HG03558 (cell line): ENCODE results near the gene OCA2.
"Not testable (repeated sequence)": the region's sequence is repeated elsewhere in the genome, so short reads cannot be mapped to it uniquely, and the experiment has no call there.

Source experiments
- ATAC-seq: cut with Tn5 transposase; IDR thresholded peaks from one replicate; pipeline ENCODE4 v1.9.1; 2021; ENCODE audit warnings: moderate number of reproducible peaks; ENCODE audit not compliant: unreplicated experiment; ENCODE audit errors: extremely low read depth

The OCA2 gene

GRCh38 chr15:27865323-27865922 is 233.7 kb downstream of the OCA2 start:
- ATAC-seq, result no peak

- no peak for ATAC-seq
Measured at GRCh38 chr15:27864719-27865118, 234.4 kb downstream of the OCA2 start.

GRCh38 chr15:27864086-27864485 is 235.0 kb downstream of the OCA2 start:
- no peak for ATAC-seq

GRCh38 chr15:27863000-27863399 is 236.1 kb downstream of the OCA2 start:
- no peak for ATAC-seq

- no peak for ATAC-seq
Measured at GRCh38 chr15:27861171-27861570, 237.9 kb downstream of the OCA2 start.

- no peak for ATAC-seq
Measured at GRCh38 chr15:27855137-27855536, 244.0 kb downstream of the OCA2 start.

GRCh38 chr15:27854601-27855000 is 244.5 kb downstream of the OCA2 start:
- no peak for ATAC-seq

- ATAC-seq, result no peak
Measured at GRCh38 chr15:27853624-27854455, 245.3 kb downstream of the OCA2 start.

GRCh38 chr15:27851858-27852210 is 247.3 kb downstream of the OCA2 start:
- no peak for ATAC-seq

- ATAC-seq, result no peak
Measured at GRCh38 chr15:27850981-27851857, 247.9 kb downstream of the OCA2 start.

- ATAC-seq, result no peak
Measured at GRCh38 chr15:27850050-27850449, 249.1 kb downstream of the OCA2 start.

- ATAC-seq, result not testable (repeated sequence)
Measured at GRCh38 chr15:27848936-27849335, 250.2 kb downstream of the OCA2 start.

- no peak for ATAC-seq
Measured at GRCh38 chr15:27847775-27848710, 251.1 kb downstream of the OCA2 start.

- no peak for ATAC-seq
Measured at GRCh38 chr15:27846722-27847395, 252.3 kb downstream of the OCA2 start.

GRCh38 chr15:27845535-27846369 is 253.4 kb downstream of the OCA2 start:
- ATAC-seq, result no peak

- ATAC-seq, result no peak
Measured at GRCh38 chr15:27844018-27844666, 255.0 kb downstream of the OCA2 start.

GRCh38 chr15:27843146-27843545 is 256.0 kb downstream of the OCA2 start:
- ATAC-seq, result no peak

GRCh38 chr15:27842526-27842925 is 256.6 kb downstream of the OCA2 start:
- no peak for ATAC-seq
